GM12878 (cell line): Measurements from ENCODE around the gene EP400.

ENCODE experiments used
- CHD1 ChIP-seq: IDR thresholded peaks from 2 replicates; pipeline ENCODE4 v1.6.1; 2012; ENCODE audit warnings: low read depth, low read length, improper control_type of control experiment
- ESRRA ChIP-seq: IDR thresholded peaks from 2 replicates; pipeline ENCODE4 v1.6.1; 2012; ENCODE audit warnings: mild to moderate bottlenecking, low read length, improper control_type of control experiment
- NBN ChIP-seq: fragments of 450-650 bp; IDR thresholded peaks from 2 replicates; pipeline ENCODE4 v1.6.1; 2016
- POLR2AphosphoS5 ChIP-seq: IDR thresholded peaks from 2 replicates; pipeline ENCODE4 v1.6.1; 2011; ENCODE audit warnings: mild to moderate bottlenecking, low read length, inconsistent platforms
- RAD21 ChIP-seq: IDR thresholded peaks from 2 replicates; pipeline ENCODE4 v1.6.1; 2011; ENCODE audit warnings: mild to moderate bottlenecking, low read depth, low read length, moderate library complexity; ENCODE audit not compliant: insufficient read depth
- RELA ChIP-seq: fragments of 450-650 bp; IDR thresholded peaks from 2 replicates; pipeline ENCODE4 v1.8.0; 2014; ENCODE audit warnings: borderline replicate concordance; ENCODE audit not compliant: partially characterized antibody
- TF ChIP-seq, protein P1 (sequence below), 3 experiments: IDR thresholded peaks in 2 of 3; conservative IDR thresholded peaks in 1 of 3; 2 replicates each; pipeline ENCODE4 v1.5.1; 2011; ENCODE audit warnings: low read depth in 3 of 3, low read length in 3 of 3, mild to moderate bottlenecking in 3 of 3, control low read depth in 2 of 3, moderate library complexity in 2 of 3, inconsistent platforms in 1 of 3, mixed read lengths in 1 of 3; ENCODE audit not compliant: control insufficient read depth in 2 of 3, insufficient read depth in 1 of 3; ENCODE audit errors: extremely low read depth in 1 of 3
- TF ChIP-seq, protein P2 (sequence below): IDR thresholded peaks from 2 replicates; pipeline ENCODE4 v1.6.1; 2012; ENCODE audit warnings: low read length, inconsistent platforms

DNA sequence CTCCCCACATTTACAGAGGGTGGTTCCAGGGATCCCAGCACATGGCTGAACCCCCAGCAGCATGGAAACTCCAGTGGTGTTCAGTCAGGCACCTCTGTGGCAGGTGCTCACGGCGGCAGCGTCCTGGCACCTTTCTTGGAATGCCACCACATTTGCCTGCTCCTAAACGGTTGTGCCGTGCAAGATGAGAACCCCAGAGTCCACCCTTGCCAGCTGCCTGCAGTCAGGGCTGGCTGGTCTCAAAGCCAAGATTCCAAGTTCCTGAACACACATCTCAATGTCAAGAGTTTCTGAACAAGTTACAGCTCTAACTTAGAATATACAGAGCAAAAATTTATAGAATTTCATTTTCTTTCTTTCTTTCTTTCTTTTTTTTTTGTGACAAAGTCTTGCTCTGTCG lies 155.7 kb downstream of the EP400 start:
- TF ChIP-seq, protein P1, sequence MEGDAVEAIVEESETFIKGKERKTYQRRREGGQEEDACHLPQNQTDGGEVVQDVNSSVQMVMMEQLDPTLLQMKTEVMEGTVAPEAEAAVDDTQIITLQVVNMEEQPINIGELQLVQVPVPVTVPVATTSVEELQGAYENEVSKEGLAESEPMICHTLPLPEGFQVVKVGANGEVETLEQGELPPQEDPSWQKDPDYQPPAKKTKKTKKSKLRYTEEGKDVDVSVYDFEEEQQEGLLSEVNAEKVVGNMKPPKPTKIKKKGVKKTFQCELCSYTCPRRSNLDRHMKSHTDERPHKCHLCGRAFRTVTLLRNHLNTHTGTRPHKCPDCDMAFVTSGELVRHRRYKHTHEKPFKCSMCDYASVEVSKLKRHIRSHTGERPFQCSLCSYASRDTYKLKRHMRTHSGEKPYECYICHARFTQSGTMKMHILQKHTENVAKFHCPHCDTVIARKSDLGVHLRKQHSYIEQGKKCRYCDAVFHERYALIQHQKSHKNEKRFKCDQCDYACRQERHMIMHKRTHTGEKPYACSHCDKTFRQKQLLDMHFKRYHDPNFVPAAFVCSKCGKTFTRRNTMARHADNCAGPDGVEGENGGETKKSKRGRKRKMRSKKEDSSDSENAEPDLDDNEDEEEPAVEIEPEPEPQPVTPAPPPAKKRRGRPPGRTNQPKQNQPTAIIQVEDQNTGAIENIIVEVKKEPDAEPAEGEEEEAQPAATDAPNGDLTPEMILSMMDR (IDR thresholded peaks at IDR 0.05 in 2 of 3, conservative IDR thresholded peaks at IDR 0.05 in 1 of 3; ENCODE audit: control insufficient read depth in 2 of 3, extremely low read depth in 1 of 3, insufficient read depth in 1 of 3, low read depth in 3 of 3, low read length in 3 of 3): no peak
- TF ChIP-seq ESRRA (no peak), NBN (no peak), RAD21 (no peak), RELA (no peak), CHD1 (no peak), POLR2AphosphoS5 (no peak)
- TF ChIP-seq, protein P2, sequence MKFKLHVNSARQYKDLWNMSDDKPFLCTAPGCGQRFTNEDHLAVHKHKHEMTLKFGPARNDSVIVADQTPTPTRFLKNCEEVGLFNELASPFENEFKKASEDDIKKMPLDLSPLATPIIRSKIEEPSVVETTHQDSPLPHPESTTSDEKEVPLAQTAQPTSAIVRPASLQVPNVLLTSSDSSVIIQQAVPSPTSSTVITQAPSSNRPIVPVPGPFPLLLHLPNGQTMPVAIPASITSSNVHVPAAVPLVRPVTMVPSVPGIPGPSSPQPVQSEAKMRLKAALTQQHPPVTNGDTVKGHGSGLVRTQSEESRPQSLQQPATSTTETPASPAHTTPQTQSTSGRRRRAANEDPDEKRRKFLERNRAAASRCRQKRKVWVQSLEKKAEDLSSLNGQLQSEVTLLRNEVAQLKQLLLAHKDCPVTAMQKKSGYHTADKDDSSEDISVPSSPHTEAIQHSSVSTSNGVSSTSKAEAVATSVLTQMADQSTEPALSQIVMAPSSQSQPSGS: no peak
